Neural crest cell (in vitro differentiated cells): ENCODE data around the gene P3H2. TPM values are rescaled to one million over a fixed set of nuclear protein-coding genes. Genes with fewer than 3 reads are reported as not detected.

Source experiments
- DNase-seq: peaks from one replicate; pipeline ENCODE4 v3.0.0; 2021; ENCODE audit warnings: low read depth, mixed read lengths, low spot score
- H3K27ac Mint-ChIP-seq: one replicate; pipeline ENCODE4 v1.8.0; 2021; ENCODE audit warnings: mild to moderate bottlenecking, mixed read lengths; ENCODE audit not compliant: unreplicated experiment
- H3K27me3 Mint-ChIP-seq: 2 replicates; pipeline ENCODE4 v1.8.0; 2021; ENCODE audit warnings: low read depth, mild to moderate bottlenecking, mixed read lengths
- H3K36me3 Mint-ChIP-seq: 2 replicates; pipeline ENCODE4 v1.8.0; 2021; ENCODE audit warnings: low read depth, mild to moderate bottlenecking, mixed read lengths
- H3K4me1 Mint-ChIP-seq: 2 replicates; pipeline ENCODE4 v1.8.0; 2021; ENCODE audit warnings: mixed read lengths
- H3K4me3 Mint-ChIP-seq: one replicate; pipeline ENCODE4 v1.8.0; 2021; ENCODE audit warnings: mild to moderate bottlenecking, mixed read lengths
- H3K9me3 Mint-ChIP-seq: 2 replicates; pipeline ENCODE4 v1.8.0; 2021; ENCODE audit warnings: mixed read lengths
- CTCF ChIP-seq: fragments of 200-600 bp; sonication (generic); conservative IDR thresholded peaks from 2 replicates; pipeline ENCODE4 v1.5.0; 2021; ENCODE audit warnings: antibody characterized with exemption, mild to moderate bottlenecking
- total RNA-seq: library from RNA; stranded (reverse); gene quantifications from 2 replicates; pipeline ENCODE4 v1.2.1, GENCODE V29; 2021

Gene P3H2
- total RNA-seq, 1 donor from 2014 or later = 4.1 TPM

- DNase-seq = no peak
- H3K4me3 Mint-ChIP-seq = no peak overlapping the region
- no peaks in the 10 kb centered on the region for H3K27me3 Mint-ChIP-seq
- H3K27ac Mint-ChIP-seq = no peak overlapping the region
- no peaks in the 10 kb centered on the region for H3K9me3 Mint-ChIP-seq
- no peak for TF ChIP-seq CTCF
- H3K4me1 Mint-ChIP-seq = peaks cover 14% of the 10 kb centered on the region
- H3K36me3 Mint-ChIP-seq = no peaks in the 10 kb centered on the region
These were observed 100.9 kb downstream of the P3H2 start for GRCh38 chr3:190019844-190020243.

- H3K9me3 Mint-ChIP-seq = no peaks in the 10 kb centered on the region
These were observed 101.7 kb downstream of the P3H2 start for GRCh38 chr3:190019006-190019405.

GRCh38 chr3:190018460-190018859 is 102.2 kb downstream of the P3H2 start:
- no peak for DNase-seq
- Mint-ChIP-seq H3K4me3 (no peak overlapping the region), H3K27ac (no peak overlapping the region), H3K9me3 (no peaks in the 10 kb centered on the region), H3K4me1 (peaks cover 14% of the 10 kb centered on the region), H3K36me3 (no peaks in the 10 kb centered on the region), H3K27me3 (no peaks in the 10 kb centered on the region)
- no peak for TF ChIP-seq CTCF

More at GRCh38 chr3:190019006-190019405, 101.7 kb downstream of the P3H2 start:
- H3K27ac Mint-ChIP-seq = no peak overlapping the region
- no peak overlapping the region for H3K4me3 Mint-ChIP-seq
- H3K4me1 Mint-ChIP-seq = peaks cover 14% of the 10 kb centered on the region
- no peaks in the 10 kb centered on the region for H3K36me3 Mint-ChIP-seq
- no peak for TF ChIP-seq CTCF
- DNase-seq = no peak
- H3K27me3 Mint-ChIP-seq = no peaks in the 10 kb centered on the region

GRCh38 chr3:190017521-190018288 is 103.0 kb downstream of the P3H2 start:
- Mint-ChIP-seq H3K27ac (no peak overlapping the region), H3K27me3 (no peaks in the 10 kb centered on the region), H3K36me3 (no peaks in the 10 kb centered on the region), H3K4me1 (peaks cover 14% of the 10 kb centered on the region), H3K4me3 (no peak overlapping the region), H3K9me3 (no peaks in the 10 kb centered on the region)
- DNase-seq = no peak
- TF ChIP-seq CTCF = peak; percentile 44

GRCh38 chr3:190016966-190017365 is 103.7 kb downstream of the P3H2 start:
- peaks cover 20% of the 10 kb centered on the region for H3K4me1 Mint-ChIP-seq
- no peaks in the 10 kb centered on the region for H3K36me3 Mint-ChIP-seq
- H3K4me3 Mint-ChIP-seq = no peak overlapping the region
- no peaks in the 10 kb centered on the region for H3K9me3 Mint-ChIP-seq
- no peaks in the 10 kb centered on the region for H3K27me3 Mint-ChIP-seq
- DNase-seq = no peak
- no peak for TF ChIP-seq CTCF
- no peak overlapping the region for H3K27ac Mint-ChIP-seq
